Peyer's patch (tissue), 4 donors: ENCODE results near the gene NEK7. TPM values are rescaled to one million over a fixed set of nuclear protein-coding genes. Genes with fewer than 3 reads are reported as not detected.
"Not testable (repeated sequence)": the region's sequence is repeated elsewhere in the genome, so short reads cannot be mapped to it uniquely, and the experiment has no call there.

ENCODE experiments used
- DNase-seq, 3 donors: peaks; one replicate each; pipeline ENCODE4 v3.0.0-alpha.2; 2017 to 2019
- H3K27ac ChIP-seq, 4 donors: fragments of 200-600 bp; sonication (generic); one replicate each; pipeline ENCODE4 v1.5.1; 2016 to 2019
- H3K27me3 ChIP-seq, 2 donors: fragments of 200-600 bp; sonication (generic); one replicate each; pipeline ENCODE4 v1.5.1; 2019
- H3K36me3 ChIP-seq, 3 donors: fragments of 200-600 bp; sonication (generic); one replicate each; pipeline ENCODE4 v1.5.1; 2016 to 2019
- H3K4me1 ChIP-seq, 4 donors: fragments of 200-600 bp; sonication (generic); one replicate each; pipeline ENCODE4 v1.5.1; 2016 to 2019
- H3K4me3 ChIP-seq, 4 donors: fragments of 200-600 bp; sonication (generic); 1 replicate in 3 of 4; 2 replicates in 1 of 4; pipeline ENCODE4 v1.5.1; 2016 to 2019; ENCODE audit warnings: mild to moderate bottlenecking in 1 of 4
- H3K9me3 ChIP-seq, 4 donors: fragments of 200-600 bp; sonication (generic); one replicate each; pipeline ENCODE4 v1.5.1; 2016 to 2019; ENCODE audit warnings: mild to moderate bottlenecking in 1 of 4
- POLR2A ChIP-seq, 2 donors: fragments of 450-650 bp; IDR thresholded peaks; one replicate each; pipeline ENCODE4 v1.5.1; 2017; ENCODE audit warnings: antibody characterized with exemption in 2 of 2, mild to moderate bottlenecking in 2 of 2, moderate library complexity in 2 of 2
- total RNA-seq, 4 donors: library from RNA; depleted of rRNA; stranded (reverse); fragments of >200 nt; gene quantifications; one replicate each; pipeline ENCODE4 v1.1.0, GENCODE V29; 2016
- TF ChIP-seq, protein P1 (sequence below), 6 experiments: fragments of 450-650 bp in 4 of 6; fragments of 200-600 bp in 2 of 6; sonication (generic) in 1 of 6; IDR thresholded peaks; one replicate each; pipeline ENCODE4 v1.5.1; 2017 to 2019; ENCODE audit warnings: antibody characterized with exemption in 6 of 6, mild to moderate bottlenecking in 3 of 6, moderate library complexity in 1 of 6

Gene NEK7
- total RNA-seq, 4 donors from 2014 or later: 62.3 to 75.1 (median 66.5) TPM

DNA sequence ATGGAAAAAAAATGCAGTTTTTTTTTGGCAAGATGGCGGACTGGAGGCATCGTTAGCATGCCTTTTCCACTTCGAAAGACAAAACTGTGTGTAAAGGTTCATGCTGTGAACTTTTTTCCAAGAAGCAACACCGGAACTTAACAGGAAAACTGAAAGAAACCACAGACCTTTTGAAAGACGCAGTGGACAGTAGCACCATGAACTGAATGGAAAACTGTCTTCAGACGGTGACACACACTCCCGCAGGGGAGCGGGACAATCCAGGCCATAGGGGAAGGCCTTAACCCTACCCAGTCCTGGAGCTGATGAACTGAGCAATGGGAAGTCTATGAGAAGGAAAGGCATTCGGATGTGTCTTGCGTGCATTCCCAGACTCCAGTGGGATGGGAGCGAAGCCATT lies 54.9 kb downstream of the NEK7 start:
- TF ChIP-seq, protein P1, sequence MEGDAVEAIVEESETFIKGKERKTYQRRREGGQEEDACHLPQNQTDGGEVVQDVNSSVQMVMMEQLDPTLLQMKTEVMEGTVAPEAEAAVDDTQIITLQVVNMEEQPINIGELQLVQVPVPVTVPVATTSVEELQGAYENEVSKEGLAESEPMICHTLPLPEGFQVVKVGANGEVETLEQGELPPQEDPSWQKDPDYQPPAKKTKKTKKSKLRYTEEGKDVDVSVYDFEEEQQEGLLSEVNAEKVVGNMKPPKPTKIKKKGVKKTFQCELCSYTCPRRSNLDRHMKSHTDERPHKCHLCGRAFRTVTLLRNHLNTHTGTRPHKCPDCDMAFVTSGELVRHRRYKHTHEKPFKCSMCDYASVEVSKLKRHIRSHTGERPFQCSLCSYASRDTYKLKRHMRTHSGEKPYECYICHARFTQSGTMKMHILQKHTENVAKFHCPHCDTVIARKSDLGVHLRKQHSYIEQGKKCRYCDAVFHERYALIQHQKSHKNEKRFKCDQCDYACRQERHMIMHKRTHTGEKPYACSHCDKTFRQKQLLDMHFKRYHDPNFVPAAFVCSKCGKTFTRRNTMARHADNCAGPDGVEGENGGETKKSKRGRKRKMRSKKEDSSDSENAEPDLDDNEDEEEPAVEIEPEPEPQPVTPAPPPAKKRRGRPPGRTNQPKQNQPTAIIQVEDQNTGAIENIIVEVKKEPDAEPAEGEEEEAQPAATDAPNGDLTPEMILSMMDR (IDR thresholded peaks at IDR 0.05): no peak
- no peak for TF ChIP-seq POLR2A (IDR thresholded peaks at IDR 0.05)

DNA sequence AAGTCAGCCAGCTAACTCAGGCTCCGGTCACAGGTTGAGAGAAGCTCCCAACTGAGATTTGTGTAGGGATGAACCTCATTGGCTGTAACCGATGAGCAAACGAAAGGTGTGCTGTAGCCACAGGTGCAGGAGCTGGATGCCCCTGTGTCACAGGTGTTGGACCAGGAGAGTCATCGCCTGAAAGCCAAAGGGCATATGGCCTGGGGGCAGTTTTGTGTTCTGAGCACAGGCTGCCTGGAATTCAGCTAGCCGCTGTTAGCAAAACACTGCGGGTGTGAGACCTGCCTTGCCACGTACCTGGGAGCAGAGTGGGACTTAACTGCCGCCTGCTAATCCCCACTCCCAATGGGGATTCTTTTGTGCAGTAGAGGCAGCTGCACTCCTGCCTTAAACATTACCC lies 55.3 kb downstream of the NEK7 start:
- H3K4me3 ChIP-seq: no peak overlapping the region
- peaks cover 0 to 12% (median 0%) of the 10 kb centered on the region in 3 donors for H3K36me3 ChIP-seq
- no peak for DNase-seq
- no peaks in the 10 kb centered on the region for H3K27me3 ChIP-seq
- no peaks in the 10 kb centered on the region for H3K9me3 ChIP-seq
- no peaks in the 10 kb centered on the region for H3K4me1 ChIP-seq
- no peak overlapping the region for H3K27ac ChIP-seq
- no peak for TF ChIP-seq POLR2A (IDR thresholded peaks at IDR 0.05)
- TF ChIP-seq, protein P1 (IDR thresholded peaks at IDR 0.05): no peak

More for the DNA sequence above, 54.9 kb downstream of the NEK7 start:
- Histone ChIP-seq H3K36me3 (peaks cover 0 to 12% (median 0%) of the 10 kb centered on the region in 3 donors), H3K4me3 (no peak overlapping the region), H3K4me1 (no peaks in the 10 kb centered on the region), H3K27me3 (no peaks in the 10 kb centered on the region), H3K9me3 (no peaks in the 10 kb centered on the region), H3K27ac (no peak overlapping the region)
- DNase-seq: no peak

DNA sequence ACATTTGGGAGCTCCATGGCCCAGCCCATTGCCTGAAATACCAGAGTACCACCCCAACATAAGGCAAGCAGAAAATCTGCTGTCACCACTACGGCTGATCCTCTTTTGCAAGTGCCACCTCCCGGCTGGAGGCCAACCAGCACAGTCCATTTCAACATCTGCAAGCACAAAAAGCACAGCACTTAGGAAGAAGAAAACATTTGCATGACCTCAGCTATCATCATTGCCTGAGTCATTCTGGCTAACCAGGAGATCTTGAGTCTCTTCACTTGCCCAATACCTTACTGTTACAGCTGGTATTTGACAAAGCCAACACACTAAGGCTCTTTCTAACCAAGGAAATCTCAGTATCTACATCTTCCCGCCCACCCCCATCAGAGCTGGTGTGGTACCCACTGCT lies 55.9 kb downstream of the NEK7 start:
- Histone ChIP-seq H3K4me1 (no peaks in the 10 kb centered on the region), H3K27ac (no peak overlapping the region), H3K36me3 (peaks cover 0 to 12% (median 0%) of the 10 kb centered on the region in 3 donors), H3K27me3 (no peaks in the 10 kb centered on the region), H3K4me3 (no peak overlapping the region), H3K9me3 (no peaks in the 10 kb centered on the region)
- TF ChIP-seq, protein P1 (IDR thresholded peaks at IDR 0.05): no peak
- no peak for TF ChIP-seq POLR2A (IDR thresholded peaks at IDR 0.05)
- DNase-seq: no peak

DNA sequence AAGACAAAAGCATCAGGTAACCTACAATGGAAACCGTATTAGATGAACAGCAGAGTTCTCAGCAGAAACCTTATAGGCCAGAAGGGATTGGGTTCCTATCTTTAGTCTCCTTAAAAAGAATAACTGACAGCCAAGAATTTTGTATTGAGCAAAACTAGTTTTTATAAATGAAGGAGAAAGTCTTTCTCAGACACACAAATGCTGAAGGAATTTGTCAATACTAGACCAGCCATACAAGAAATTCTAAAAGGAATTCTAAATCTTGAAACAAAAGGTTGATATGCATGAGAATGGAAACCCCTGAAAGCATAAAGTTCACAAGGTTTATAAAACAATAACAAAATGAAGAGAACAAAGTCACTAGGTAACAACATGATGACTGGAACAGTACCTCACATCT lies 58.1 kb downstream of the NEK7 start:
- Histone ChIP-seq H3K36me3 (peaks cover 0 to 10% (median 0%) of the 10 kb centered on the region in 3 donors), H3K9me3 (no peaks in the 10 kb centered on the region), H3K27ac (no peak overlapping the region), H3K4me3 (no peak overlapping the region), H3K27me3 (no peaks in the 10 kb centered on the region), H3K4me1 (no peaks in the 10 kb centered on the region)
- DNase-seq: no peak
- TF ChIP-seq, protein P1 (IDR thresholded peaks at IDR 0.05): no peak
- no peak for TF ChIP-seq POLR2A (IDR thresholded peaks at IDR 0.05)

DNA sequence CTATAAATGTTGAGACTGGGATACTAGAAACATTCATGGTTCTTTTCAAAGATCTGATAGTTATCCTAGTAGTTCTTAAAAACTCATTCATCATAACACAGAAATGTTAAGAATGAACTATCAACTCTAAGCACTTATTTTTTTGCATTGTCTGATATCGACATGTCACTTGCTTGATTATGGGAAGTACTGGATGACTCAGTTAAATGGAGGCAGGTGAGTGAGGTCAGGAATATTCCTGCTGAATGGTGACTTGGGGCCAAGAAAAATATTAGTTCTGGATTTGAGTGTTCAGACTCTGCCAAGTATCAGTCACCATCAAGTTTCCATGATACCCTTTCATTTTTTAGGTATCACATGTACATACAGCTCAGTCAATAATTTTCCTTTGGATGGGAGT lies 63.6 kb downstream of the NEK7 start:
- H3K9me3 ChIP-seq: no peaks in the 10 kb centered on the region
- TF ChIP-seq POLR2A (IDR thresholded peaks at IDR 0.05): no peak
- TF ChIP-seq, protein P1 (IDR thresholded peaks at IDR 0.05): no peak
- no peak overlapping the region for H3K4me3 ChIP-seq
- DNase-seq: no peak
- H3K36me3 ChIP-seq: no peaks in the 10 kb centered on the region
- H3K27me3 ChIP-seq: no peaks in the 10 kb centered on the region
- no peaks in the 10 kb centered on the region for H3K4me1 ChIP-seq
- no peak overlapping the region for H3K27ac ChIP-seq

DNA sequence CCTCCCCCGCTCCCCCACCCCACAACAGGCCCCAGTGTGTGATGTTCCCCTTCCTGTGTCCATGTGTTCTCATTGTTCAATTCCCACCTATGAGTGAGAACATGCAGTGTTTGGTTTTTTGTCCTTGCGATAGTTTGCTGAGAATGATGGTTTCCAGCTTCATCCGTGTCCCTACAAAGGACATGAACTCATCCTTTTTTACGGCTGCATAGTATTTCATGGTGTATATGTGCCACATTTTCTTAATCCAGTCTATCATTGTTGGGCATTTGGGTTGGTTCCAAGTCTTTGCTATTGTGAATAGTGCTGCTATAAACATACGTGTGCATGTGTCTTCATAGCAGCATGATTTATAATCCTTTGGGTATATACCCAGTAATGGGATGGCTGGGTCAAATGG lies 70.2 kb downstream of the NEK7 start:
- not testable (repeated sequence) for H3K4me3 ChIP-seq, H3K9me3 ChIP-seq, DNase-seq, H3K27ac ChIP-seq, H3K36me3 ChIP-seq, H3K27me3 ChIP-seq, H3K4me1 ChIP-seq

DNA sequence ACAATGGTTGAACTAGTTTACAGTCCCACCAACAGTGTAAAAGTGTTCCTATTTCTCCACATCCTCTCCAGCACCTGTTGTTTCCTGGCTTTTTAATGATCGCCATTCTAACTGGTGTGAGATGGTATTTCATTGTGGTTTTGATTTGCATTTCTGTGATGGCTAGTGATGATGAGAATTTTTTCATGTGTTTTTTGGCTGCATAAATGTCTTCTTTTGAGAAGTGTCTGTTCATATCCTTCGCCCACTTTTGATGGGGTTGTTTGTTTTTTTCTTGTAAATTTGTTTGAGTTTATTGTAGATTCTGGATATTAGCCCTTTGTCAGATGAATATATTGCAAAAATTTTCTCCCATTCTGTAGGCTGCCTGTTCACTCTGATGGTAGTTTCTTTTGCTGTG lies 70.7 kb downstream of the NEK7 start:
- H3K4me1 ChIP-seq, H3K27me3 ChIP-seq, DNase-seq, H3K4me3 ChIP-seq, H3K36me3 ChIP-seq, H3K27ac ChIP-seq, H3K9me3 ChIP-seq: not testable (repeated sequence)
